GM18868 (cell line): ENCODE results near the gene SRSF1.
"Not testable (repeated sequence)": the region's sequence is repeated elsewhere in the genome, so short reads cannot be mapped to it uniquely, and the experiment has no call there.

Experiments used
- ATAC-seq: cut with Tn5 transposase; IDR thresholded peaks from one replicate; pipeline ENCODE4 v1.9.1; 2021; ENCODE audit warnings: mild to moderate bottlenecking, moderate library complexity; ENCODE audit not compliant: unreplicated experiment

SRSF1 gene, protein sequence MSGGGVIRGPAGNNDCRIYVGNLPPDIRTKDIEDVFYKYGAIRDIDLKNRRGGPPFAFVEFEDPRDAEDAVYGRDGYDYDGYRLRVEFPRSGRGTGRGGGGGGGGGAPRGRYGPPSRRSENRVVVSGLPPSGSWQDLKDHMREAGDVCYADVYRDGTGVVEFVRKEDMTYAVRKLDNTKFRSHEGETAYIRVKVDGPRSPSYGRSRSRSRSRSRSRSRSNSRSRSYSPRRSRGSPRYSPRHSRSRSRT

DNA sequence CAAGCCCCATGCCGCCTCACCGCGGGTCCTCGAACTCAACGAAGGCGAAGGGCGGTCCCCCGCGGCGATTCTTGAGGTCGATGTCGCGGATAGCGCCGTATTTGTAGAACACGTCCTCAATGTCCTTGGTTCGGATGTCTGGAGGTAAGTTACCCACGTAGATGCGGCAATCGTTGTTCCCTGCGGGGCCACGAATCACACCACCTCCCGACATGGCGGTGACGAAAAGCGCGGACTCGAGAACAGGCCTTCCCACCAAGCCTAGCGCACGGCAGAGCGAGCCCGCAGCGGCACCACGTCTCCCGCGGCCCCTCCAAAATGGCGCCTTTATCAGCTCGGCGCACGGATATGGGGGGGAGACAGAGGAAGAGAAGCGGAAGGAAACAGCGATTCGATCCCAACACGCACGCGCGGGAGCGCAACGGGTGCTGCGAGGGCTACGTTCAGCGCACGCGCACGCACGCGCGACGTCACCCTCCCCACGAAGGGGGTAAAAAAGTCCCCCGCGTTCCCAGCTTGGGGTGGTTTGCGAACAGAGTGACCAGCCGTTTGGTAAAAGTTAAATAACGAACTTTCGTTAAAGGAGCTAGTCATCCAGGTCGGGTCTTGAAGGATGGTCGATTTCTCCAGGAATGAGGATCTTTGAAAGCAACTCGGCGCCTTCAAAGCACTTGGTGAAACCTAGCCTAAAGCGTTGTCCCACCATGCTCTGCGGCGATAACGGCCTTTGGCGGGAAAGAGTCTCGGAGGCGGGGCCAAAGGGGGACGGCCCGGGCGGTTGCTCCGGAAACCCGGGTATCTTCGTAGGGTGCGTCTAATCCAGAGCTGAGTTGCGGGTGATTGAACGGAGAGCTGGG, at the start of gene SRSF1:
TSS of gene SRSF1 (minus strand) at position 323 of the 857 bp plus-strand sequence. CDS start at position 214, 109 bp downstream.
- ATAC-seq: peak; percentile 87

DNA sequence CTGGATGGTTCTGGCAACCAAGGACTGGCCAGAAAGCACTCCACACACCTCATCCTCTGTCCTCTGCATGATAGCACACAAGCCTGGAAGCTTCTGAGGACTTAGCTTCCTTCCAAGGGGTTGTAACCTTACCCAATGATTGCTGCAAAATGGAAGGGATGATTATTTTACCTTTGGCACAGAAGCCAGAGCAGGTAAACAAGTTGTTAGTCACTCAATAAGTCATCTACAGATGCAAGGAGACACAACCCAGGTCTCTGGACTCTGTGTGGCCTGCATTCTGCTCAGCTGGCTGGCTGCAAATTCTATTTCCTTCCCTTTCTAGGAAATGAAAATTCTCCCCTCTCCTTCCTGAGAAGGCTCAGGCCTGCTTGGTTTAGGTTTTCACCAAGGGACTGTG, 49.4 kb upstream of the SRSF1 start:
- no peak for ATAC-seq

DNA sequence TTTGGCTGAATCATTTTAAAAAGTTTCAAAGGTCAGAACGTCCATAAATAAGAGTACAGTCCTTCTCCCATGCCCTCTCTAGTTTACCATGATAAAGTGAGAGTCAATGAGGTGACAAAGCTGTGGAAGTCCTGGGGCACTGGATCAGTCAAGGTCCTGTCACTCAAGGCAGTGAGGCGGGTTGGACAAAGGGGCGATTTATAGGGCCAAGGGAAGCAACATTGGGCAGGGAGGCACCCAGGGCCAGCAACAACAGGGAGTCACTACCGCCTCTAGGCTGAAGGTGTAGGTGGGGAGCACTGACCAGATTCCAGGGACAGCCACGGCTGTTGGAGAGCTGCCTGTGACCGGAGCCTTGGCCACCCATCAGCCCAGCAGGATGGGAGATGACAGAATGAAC, 47.6 kb upstream of the SRSF1 start:
- no peak for ATAC-seq

DNA sequence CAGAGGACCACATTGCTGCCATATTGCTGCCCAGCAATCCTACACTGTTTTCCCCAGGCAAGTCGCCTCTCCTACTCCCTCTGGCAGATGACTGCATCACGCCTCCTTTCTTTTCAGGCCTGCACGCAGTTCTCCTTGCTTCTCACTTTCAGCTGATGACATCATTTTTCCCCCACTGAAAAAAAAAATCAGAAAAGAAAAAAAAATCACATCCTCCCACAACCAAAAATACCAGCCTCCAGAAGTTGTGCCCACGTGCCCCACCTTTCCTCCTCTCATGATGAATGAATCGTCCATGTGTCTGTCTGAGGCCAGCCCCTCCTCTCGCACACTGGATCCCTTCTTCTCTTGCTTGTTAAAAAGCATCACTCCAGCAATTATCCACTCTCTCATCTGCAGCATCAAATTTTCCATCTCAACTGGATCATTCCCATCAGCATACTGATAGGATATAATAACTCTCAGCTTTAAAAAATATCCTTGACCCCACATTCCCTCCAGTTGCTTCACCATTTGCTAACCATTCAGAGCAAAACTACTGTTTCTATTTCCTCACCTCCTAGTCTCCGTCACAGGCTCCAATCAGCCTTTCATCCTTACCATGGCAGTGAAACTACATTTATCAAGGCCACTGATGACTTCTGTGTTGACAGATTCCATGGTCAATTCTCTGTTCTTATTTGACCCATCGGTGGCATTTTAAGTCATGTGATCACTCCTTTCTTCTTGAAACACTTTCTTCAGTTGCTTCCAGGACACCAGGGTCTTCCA, 46.1 kb upstream of the SRSF1 start:
- ATAC-seq: no peak

DNA sequence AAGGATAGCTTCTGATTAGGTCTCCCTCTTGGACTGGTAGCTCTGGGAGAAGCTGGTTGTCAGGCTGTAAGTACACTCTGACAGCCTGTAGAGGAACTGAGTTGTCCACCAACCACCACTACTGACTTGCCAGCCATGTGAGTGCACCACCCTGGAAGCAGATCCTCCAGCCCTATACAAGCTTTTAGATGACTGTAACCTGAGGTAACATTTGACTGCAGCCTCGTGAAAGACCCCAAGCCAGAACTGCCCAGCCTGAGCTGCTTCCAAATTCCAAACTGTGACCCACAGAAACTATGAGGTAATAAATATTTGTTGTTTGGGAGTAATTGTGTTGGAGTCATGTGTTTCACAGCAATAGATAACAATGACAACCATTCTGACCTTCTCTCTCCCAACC, 45.4 kb upstream of the SRSF1 start:
- ATAC-seq: no peak

DNA sequence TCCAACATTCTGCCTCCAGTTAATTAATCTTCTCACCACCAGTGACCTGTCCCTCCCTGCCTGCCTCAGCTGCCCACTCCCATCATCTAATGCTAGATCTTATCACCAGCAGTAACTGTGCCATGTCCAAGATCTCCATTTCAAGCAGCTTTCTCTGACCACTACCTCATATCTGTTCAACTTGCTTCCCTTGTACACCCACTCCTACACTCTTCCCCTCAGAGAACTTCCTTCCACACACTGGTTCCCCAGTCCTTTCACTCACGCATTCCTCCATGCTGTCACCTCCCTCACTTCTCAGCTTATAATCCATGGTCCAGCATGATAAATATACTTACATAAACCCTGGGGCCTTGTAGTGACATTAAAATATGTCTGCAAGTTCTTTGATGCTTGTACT, 44.4 kb upstream of the SRSF1 start:
- ATAC-seq: no peak

DNA sequence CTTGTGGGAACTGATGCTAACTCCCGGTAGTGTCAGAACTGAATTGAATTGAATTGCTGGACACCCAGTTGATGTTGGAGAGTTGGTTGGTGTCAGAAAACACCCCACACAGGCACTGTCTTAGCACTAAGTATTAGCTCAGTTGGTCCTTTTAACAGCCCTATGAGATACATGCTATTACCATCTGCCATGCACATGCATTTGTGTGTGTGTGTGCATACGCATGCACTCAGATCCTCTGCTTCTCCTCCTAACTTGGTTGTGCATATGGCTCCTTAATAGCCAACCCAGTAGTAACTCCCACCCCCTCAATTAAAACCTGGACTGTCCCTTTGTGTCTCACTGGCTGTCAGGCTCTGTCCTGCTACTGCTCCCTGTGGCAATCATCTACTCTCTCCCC, 43.9 kb upstream of the SRSF1 start:
- ATAC-seq: no peak

DNA sequence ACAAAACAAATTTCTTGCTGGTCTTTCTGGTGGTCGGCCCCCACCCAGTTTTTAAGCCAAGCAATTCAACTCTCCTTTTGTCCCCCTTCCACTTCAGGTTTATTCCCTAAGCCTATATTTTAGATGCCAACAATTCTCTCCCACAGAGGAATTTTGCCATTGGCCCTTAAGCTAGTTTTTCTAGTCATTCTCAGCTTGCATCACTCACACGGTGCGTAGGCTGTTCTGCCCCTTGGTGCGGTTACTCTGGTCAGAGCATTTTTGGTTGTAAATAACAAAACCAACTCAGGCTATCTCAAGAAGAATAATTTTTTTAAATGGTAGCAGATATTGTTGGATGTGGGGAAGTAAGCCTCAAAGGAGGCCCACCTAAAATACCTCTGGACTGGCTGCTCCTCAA, 42.5 kb upstream of the SRSF1 start:
- no peak for ATAC-seq

DNA sequence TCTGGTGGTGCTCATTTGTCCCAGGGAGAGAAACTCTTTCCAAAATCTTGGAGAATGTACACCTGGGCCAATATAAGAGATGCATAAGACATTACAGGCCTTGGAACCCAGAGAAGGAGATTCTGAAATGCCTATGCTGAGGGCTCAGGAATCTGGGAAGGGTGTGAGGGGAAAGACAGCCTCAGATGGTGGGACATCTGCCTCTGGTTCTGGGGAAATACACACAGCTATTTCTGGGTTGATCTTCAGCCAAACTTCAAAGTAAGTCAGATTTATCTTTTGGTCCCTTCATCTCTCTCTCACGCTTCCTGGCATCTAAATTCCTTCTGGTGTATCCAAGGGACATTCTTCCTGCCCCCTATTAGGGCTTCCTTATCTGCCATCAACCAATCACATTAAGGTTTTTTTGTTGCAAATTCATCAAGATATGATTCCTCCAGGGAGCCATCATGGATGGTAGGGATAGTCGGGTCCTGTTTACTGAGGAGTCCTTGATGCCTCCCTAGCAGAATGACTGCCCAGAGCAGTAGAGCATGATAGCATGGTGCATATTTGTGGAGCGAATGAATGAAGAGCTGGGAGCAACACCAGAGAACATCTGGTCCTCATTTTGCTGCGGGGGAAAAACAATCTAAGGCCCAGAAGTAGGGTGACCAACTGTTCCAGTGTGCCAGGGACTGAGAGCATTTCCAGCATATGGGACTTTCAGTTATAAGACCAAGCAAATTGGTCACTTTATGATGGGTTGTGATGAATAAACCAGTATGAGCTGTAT, 40.5 kb upstream of the SRSF1 start:
- ATAC-seq: no peak

DNA sequence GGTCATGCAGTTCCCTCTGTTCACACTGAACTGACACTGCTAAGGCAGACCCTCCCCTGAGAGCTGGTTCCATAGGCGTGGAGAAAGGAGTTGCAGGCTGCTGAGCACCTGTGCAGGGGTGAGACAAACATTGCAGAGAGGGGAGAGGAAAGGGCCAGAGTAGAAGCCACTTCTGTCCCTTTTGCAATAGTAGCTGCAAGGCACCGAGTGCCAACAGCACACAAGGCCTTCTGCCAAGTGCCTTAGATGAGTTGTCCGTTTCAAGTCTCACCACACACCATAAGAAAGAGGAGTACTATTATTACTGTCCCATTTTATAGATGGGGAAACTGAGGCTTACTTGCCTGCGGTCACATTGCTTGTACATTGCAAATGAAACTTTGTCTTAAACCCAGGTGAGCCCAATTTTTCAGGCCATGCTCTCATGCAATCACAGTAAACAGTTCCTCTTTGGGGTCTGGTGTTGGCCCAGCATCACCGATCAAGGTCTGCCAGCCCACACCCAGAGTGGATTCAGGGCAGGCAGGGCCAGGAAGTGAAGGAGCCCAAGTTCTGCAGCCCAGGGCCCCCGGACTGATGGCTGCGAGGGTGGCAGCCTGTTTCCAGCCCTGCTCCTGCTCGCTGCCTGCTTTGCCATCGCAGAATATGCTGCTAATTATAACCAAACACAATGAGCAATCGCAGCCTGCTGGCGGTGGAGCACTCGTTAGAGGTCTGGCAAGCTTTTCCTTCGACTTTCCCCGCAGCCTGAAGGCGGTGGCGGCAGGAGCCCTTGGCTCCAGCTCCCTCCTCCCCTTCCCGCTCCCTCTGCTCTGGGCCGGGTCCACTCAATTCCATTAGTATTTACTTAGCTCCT, 39.4 kb upstream of the SRSF1 start:
- ATAC-seq: no peak

DNA sequence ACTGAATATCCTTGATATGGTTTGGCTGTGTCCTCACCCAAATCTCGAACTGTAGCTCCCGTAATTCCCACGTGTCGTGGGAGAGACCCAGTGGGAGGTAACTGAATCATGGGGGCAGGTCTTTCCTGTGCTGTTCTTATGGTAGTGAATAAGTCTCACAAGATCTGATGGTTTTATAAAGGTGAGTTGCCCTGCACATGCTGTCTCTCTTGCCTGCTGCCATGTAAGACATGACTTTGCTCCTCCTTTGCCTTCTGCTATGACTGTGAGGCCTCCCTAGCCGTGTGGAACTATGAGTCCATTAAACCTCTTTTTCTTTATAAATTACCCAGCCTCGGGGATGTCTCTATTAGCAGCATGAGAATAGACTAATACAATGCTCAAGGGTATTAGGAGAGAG, 37.2 kb upstream of the SRSF1 start:
- not testable (repeated sequence) for ATAC-seq

DNA sequence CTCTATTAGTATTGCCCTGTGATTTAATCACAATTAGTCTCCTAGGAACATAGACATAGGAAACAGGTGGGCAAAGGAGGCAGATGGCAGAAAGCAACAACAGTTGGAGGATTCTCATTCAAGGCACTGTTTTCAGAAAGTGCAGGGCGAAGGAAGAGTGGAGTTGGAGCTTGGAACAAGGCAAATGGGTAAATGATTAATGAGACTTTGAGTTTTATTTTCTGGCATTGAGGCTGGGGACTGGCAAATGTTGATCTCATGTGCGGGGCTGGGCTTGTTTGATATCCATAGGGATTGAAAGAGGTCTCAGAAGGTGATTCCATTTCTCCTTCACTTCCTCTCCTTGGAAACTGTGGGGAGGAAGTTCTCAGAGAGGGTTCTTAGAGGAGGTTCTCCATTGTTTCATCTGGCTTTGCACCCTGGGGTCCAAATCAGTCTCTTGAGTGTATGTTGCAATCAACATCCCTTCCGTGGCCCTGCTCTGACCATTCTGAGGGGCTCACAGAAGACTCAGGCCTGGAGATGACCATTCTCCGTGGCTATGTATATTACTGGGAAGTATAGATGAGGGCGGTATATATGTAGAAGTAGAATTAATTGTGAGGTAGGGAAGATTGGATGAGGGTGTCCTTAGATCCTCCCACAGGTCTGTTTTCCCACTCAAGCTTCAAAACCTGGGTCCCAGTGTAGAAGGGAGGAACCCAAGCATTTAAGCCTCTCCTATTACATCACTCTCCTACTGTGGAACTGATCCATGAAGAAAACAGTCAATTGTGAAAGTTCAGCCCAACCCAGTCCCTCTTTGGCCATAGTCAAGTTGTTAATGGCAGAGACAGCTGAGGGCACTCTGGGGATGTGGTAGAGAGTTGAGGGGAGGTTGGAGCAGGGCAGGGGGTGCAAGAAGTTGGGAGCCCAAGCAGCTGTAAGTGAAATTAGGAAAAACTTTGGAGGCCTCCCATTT, 36.5 kb upstream of the SRSF1 start:
- ATAC-seq: no peak

DNA sequence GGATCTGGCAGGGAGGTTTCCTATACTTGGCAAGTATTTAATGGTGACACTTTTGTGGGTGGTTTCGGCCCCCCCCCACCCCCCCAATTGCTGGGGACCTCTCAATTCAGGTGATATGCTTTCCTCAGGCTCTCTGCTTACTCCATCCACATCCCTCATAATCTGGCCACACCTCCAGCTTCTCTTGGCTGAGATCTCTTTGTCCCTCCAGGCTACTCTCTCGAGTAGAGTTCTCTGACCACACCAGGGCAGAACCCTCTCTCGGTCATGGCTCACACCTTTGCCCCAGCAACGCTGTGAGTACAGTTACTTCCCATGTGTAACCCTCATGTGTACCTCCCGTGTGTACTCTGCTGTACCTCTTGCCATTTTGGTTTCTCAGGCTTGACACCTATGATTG, 34.1 kb upstream of the SRSF1 start:
- no peak for ATAC-seq

DNA sequence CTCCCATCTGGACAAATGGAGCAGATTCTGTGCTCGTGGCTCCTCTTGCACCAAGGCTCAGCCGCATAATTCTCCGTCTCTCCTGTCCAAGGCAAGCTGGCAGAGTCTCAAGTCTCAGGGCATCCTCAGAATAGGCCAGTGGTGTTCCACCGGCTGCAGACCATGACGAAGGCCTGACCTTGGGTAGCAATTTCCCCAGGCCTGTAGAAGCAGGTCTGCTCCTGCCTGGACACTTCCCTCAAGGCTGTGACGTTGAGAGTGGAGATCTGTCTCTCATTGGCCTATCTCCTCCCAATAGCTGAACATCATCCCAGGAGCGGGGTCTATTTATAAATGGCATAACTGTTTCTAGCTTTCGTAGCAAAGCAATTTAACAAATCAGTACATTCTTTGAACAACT, 33.3 kb upstream of the SRSF1 start:
- no peak for ATAC-seq

DNA sequence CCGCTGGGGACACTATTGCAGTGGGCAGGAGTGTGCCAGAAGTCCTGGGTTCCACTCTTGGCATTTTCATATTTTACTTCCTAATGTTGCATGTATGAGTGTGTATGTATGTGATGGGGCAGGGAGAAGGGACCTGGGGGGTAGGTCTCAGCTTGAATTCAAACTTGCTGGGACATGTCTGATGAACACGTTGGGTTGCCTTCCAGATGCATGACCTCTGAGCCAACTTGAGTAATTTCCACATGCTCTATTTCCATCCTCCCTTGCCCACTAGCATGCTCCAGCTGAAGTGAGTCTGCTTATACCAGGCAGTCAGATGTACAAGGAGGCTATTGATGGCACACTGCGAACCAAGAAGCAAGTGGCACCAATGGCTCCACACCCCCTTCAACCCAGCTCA, 32.9 kb upstream of the SRSF1 start:
- no peak for ATAC-seq

DNA sequence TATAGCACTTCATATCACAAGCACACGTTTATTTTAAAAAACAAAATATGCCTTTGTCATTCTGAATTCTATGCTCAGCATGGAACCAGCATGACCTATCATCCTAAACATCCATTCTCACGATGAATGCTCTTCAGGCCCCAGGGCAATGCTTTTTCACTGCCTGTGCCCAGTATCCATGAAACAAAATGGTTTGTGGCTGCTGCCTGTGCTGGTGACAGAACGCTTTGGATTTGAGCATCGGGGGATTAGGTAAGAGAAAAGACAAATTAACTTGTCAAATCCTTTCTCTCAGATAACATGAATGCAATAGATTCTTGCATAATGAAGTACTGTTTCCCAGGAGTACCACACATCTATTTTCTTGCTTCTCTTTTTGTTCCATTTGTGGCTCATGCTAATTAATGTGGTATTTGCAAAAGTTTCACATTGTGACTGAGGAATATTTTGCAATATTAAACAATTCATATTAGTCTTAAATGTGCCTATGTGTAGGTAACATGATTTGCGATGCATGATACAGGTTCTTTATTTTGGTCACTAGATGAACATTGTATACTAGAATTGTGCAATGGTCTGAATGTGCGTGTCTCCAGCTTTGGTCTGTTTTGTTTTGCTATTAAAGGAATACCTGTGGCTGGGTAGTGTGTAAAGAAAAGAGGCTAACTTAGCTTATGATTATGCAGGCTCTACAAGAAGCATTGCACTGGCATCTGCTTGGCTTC, 25.8 kb upstream of the SRSF1 start:
- no peak for ATAC-seq

DNA sequence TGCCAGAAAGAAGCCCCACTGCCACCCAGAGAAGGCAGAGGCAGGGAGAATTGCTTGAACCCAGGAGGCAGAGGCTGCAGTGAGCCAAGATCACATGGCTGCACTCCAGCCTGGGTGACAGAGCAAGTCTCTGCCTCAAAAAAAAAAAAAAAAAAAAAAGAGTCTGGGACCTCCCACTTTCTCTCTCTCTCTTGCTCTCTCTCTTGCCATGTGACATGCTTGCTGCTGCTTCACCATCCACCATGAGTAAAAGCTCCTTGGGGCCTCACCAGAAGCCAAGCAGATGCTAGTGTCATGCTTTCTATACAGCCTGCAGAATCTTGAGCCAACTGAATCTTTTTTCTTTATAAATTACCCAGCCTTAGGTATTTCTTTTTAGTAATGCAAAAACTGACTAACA, 21.5 kb upstream of the SRSF1 start:
- no peak for ATAC-seq

DNA sequence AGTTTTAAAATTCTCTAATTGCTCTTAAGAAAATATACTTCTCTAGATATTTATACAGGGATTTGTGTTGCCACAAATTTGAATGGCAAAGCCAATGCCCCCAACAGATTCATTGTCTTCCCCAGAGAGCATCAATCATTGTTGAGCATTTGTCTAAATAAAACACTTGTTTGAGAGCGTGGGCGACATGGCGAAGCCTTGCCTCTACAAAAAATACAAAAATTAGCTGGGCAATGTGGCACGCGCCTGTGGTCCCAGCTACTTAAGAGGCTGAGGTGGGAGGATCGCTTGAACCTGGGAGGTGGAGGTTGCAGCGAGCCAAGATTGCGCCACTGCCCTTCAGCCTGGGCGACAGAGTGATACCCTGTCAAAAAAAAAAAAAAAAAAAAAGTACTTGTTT, 13.4 kb upstream of the SRSF1 start:
- no peak for ATAC-seq
